GM03348 (cell line): ENCODE measurements around the gene CNN1.
"Not testable (repeated sequence)": the region's sequence is repeated elsewhere in the genome, so short reads cannot be mapped to it uniquely, and the experiment has no call there.

Experiments
- DNase-seq: peaks from one replicate; pipeline ENCODE4 v3.0.0; 2012; ENCODE audit warnings: low spot score

Gene CNN1

GRCh38 chr19:11534948-11535347 lies 3.7 kb upstream of the CNN1 start:
- DNase-seq, result no peak

DNA sequence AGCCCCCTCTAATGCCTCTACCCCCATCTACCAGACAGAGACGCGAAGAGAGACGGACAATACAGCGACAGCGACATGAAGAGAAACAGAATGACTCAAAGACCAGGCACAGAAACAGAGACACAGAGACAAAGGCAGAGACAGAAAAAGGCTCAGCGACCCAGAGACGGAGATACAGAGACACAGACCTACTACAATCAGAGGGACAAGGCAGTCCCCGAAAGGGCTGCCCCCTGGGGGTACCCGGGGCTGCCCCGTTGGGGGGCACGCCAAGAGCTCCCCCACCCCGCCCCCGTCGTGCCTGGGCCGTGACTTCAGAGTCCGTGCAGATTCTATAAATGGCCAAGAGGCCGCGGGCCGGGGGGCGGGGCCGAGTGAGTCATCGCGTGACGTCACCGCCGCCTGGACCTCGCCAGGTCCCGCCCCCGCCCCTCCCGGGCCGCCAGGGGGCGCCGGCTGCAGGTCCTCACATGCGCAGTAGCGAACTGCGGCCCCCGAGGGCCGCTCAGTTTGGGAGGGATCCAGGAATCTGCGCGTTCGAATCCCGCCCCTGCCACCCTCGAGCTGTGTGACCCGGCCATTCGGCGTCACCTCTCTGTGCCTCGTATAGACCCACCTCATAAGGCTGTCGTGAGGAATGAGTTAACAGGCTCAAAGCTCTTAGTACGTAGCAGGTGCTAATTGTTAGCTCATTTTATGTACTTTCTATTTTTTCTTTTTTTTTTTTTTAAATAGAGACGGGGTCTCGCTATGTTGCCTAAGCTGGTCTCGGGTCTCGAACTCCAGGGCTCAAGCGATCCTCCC lies 2.7 kb upstream of the CNN1 start:
- DNase-seq, result peak; percentile 99

GRCh38 chr19:11539495-11540365 lies 1.1 kb downstream of the CNN1 start:
- peak; percentile 80 for DNase-seq

GRCh38 chr19:11540645-11541044 lies 2.0 kb downstream of the CNN1 start:
- no peak for DNase-seq

- no peak for DNase-seq
These were observed 2.6 kb downstream of the CNN1 start for GRCh38 chr19:11541238-11541637.

DNA sequence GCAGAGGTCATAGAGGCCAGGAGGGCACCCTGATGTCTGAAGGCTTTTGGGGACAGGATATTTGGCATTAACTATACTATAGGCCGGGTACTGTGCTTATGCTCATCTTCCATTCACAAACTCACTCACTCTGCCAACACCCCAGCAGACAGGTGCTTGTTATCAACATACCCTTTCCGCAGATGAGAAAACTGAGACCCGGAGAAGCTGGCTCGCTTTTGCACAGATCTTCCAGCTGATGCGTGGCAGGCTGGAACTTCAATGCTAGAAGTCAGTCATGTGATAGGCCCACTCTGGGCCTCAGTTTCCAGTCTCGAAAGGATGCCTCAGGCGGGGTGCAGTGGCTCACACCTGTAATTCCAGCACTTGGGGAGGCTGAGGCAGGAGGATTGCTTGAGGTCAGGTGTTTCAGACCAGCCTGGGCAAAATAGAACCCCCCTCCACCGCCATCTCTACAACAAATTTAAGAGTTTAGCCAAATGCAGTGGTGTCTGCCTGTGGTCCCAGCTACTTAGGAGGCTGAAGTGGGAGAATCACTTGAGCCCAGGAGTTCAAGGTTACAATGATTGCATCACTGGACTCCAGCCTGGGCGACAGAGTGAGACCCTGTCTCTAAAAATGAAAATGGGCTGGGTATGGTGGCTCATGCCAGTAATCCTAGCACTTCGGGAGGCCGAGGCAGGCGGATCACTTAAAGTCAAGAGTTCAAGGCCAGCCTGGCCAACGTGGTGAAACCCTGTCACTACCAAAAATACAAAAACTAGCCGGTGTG lies 9.5 kb downstream of the CNN1 start:
- no peak for DNase-seq

- DNase-seq, result no peak
These were observed 10.8 kb downstream of the CNN1 start for GRCh38 chr19:11549386-11549953.

DNA sequence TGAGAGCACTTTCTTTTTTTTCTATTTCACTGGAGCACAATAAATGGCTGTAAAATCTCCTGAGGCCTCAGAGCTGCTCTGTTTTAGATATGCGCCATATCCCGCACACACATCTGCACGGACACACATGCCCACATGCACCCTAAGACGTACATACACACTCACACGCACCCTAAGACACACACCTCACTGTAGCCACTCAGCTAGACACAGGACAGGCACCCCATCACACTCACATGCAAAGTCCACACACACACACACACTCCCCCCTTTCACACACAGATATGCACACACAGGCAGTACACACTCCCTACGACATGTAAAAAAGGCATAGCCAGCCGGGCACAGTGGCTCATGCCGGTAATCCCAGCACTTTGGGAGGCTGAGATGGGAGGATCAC lies 11.6 kb downstream of the CNN1 start:
- no peak for DNase-seq

DNA sequence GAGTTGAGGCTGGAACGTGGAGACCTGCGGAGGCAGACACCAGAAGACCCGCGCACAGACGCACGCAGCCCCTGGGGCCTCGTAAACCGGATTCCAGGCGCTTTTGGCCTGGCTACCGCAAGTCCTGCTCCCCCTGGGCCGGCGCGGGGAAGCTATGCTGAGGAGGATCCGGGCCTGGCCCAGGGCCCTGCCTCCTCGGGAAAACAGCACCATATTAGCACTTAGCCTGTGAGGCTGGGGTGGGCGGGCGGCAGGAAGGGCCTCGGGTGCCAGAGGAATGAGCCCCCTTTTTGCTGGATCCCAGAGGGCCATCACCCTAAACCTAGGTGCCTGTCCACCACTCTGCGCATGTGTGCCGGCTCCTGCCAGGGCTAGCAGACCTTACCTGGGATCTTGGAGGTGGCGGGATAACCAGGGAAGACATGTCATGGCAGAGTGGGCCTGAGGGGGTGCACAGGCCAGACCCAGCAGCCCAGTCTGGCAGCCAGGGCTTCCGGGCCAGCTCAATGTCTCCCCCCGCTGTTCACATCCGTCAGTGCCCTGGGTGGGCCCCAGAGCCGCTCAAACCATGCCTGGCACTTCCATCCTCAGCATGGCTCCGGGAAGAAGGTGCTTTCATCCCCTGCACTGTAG lies 13.1 kb downstream of the CNN1 start:
- DNase-seq, result peak; percentile 41

DNA sequence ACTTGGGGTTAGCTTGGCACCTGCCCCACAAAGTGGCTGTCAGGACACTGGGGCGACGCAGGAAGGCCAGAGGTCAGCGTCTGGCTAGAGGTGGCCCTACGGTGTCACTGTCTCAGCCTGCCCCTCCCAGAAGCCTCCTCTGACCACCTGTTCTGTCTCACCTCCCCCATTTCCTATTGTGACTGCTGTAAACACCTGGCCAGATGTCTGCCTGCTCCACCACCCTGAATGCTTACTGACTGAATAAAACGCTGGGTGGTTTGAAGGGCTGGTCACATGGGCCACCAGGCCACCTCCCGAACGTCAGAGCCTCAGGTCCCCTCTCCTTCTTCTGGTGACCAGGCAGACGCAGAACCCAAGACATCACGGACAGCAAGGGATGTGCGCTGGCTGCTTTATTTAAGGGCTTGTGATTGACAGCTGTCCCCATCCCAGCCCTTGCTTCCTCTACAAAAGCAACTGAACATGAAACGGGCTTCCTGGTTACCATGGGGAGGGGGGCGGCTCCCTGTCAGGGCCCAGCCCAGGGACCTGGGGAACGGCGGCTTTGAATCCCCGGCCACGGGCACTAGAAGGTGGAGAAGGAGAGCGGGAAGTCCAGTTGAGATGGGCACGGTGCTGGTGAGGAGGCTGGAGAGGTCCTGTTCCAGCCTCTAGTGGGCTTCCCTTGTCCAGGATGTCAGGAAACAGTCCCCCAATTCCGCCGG lies 14.2 kb downstream of the CNN1 start:
- DNase-seq, result no peak

- DNase-seq, result no peak
These were observed 15.5 kb downstream of the CNN1 start for GRCh38 chr19:11554160-11554559.

DNA sequence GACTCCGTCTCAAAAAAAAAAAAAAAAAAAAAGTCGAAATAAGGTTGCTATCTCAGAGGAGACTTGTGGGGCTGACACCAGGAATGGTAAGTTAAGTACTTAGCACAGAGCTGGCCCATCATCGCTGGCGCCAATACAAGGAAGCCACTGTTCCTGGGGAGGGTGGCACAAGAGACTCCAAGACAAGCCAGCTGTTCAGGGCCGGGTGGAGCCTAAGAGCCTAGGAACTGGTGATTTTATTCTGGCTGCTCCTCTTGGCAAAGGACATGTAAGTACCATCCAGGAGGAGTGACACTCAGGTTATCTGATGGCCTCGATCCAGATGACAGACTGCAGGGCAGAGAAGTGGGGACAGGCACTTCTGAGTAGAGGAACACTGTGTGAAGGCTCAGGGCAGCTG lies 16.6 kb downstream of the CNN1 start:
- no peak for DNase-seq

- no peak for DNase-seq
These were observed 18.2 kb downstream of the CNN1 start for GRCh38 chr19:11556634-11557420.

DNA sequence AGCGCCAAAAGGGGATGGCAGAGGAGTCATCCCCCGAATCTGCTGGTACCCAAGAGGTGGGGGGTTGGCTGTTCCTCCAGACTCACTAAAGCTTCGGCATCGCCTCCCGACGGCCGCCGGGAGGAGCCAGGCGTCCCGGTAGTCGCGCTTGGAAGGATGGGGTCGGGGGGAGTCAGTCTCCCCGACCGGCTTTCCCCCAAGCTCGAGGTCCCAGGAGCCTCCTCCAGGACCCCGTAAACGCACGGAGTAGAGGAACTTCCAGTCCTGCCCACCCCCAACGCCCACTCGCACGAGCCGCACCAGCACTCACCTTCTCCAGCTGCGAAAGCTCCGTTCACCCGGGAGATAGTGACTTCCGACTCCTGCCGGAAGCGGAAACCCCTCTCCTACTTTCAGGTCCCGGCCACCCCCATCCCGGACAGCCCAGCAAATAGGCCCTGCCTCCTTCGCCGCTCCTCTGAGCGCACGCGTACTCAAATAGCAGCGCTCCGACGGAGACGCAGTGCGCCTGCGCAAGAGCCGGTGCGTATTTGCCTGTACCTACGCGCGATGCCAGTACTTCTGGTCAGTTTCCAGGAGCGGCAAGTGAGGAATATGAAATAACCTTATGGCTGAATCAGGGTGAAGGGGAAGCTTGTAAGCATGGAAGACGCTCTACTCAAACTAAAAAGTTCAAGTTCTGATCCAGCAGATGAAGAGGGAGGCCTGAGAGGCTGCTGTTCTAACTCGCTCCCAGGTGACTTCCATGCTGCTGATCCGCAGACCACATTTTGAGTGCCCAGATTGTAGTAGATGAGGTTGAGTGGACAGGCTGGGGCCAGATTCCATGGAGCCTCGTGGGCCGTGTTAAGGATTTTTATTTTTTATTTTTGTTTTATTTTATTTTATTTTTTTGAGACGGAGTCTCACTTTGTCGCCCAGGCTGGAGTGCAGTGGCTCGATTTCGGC lies 20.5 kb downstream of the CNN1 start, which contains the start of gene ELOF1:
Gene ELOF1 (minus strand): TSS at position 350 of the 948 bp plus-strand sequence. CDS start 4,883 bp downstream, outside the sequence.
- peak; percentile 99 for DNase-seq

GRCh38 chr19:11560404-11561051 lies 21.9 kb downstream of the CNN1 start:
- peak; percentile 74 for DNase-seq

DNA sequence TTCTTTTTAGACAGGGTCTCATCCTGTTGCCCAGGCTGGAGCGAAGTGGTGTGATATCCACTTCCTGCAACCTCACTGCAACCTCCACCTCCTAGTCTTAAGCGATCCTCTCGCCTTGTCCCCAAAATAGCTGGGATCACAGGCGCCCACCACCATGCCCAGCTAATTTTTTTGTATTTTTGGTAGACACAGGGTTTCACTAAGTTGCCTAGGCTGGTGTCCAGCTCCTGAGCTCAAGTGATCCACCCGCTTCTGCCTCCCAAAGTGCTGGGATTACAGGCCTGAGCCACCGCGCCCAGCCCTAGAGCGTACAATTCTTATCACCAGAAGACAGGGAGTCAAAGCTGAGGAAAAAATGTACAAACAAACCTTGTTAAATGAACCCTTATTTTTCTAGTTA lies 24.9 kb downstream of the CNN1 start:
- DNase-seq, result no peak

GRCh38 chr19:11564082-11564807 lies 25.6 kb downstream of the CNN1 start:
- not testable (repeated sequence) for DNase-seq

GRCh38 chr19:11565649-11565980 lies 27.0 kb downstream of the CNN1 start:
- not testable (repeated sequence) for DNase-seq
